Measurements from ENCODE around the gene GCKR. TPM values are rescaled to one million over a fixed set of nuclear protein-coding genes. Genes with fewer than 3 reads are reported as not detected.

GCKR gene
- total RNA-seq, 4 donors from 2014 or later: 0.56 to 1.0 (median 0.64) TPM; not detected in 1

- Histone ChIP-seq H3K27me3 (no peaks in the 10 kb centered on the region), H3K4me3 (peak within 1 kb of the TSS; percentile 63), H3K36me3 (no peaks in the 10 kb centered on the region), H3K9me3 (no peaks in the 10 kb centered on the region), H3K4me1 (peaks cover 25% of the 10 kb centered on the region), H3K27ac (peak within 1 kb of the TSS; percentile 62)
- DNase-seq (ENCODE audit: low spot score in 2 of 2): peak; percentile 100
- TF ChIP-seq POLR2AphosphoS5 (IDR thresholded peaks at IDR 0.05) (peak; percentile 2 to 70 (median 6)), CTCF (IDR thresholded peaks at IDR 0.05) (no peak)
- WGBS: 11% methylated on average over 28 of the region's 43 CpGs
These were observed 6.9 kb upstream of the GCKR start, which contains the start of gene IFT172 for GRCh38 chr2:27489498-27490397. Gene IFT172 (minus strand): TSS chr2:27489743. CDS start chr2:27489653, 90 bp downstream.

- H3K9me3 ChIP-seq: no peaks in the 10 kb centered on the region
- H3K4me3 ChIP-seq: no peak overlapping the region
- 90% methylated on average over 4 of the region's 4 CpGs for WGBS
- H3K27me3 ChIP-seq: no peaks in the 10 kb centered on the region
- no peaks in the 10 kb centered on the region for H3K36me3 ChIP-seq
- no peak for TF ChIP-seq POLR2A (IDR thresholded peaks at IDR 0.05)
- H3K27ac ChIP-seq: no peak overlapping the region
- H3K4me1 ChIP-seq: peaks cover 26% of the 10 kb centered on the region
- no peak for DNase-seq (ENCODE audit: low spot score in 2 of 2)
These were observed 4.1 kb upstream of the GCKR start for GRCh38 chr2:27492557-27492956.

- 87% methylated on average over 13 of the region's 13 CpGs for WGBS
- DNase-seq (ENCODE audit: low spot score in 2 of 2): peak in 1 of 2 donors; percentile 70
- Histone ChIP-seq H3K4me1 (peaks cover 18% of the 10 kb centered on the region), H3K4me3 (peak overlapping the region; percentile 90), H3K9me3 (no peaks in the 10 kb centered on the region), H3K36me3 (no peaks in the 10 kb centered on the region), H3K27ac (no peak overlapping the region), H3K27me3 (no peaks in the 10 kb centered on the region)
- TF ChIP-seq POLR2A (IDR thresholded peaks at IDR 0.05) (no peak), CTCF (IDR thresholded peaks at IDR 0.05) (no peak), POLR2AphosphoS5 (IDR thresholded peaks at IDR 0.05) (no peak), EP300 (IDR thresholded peaks at IDR 0.05) (no peak)
These were observed 2.7 kb upstream of the GCKR start for GRCh38 chr2:27493948-27494283.

GRCh38 chr2:27494284-27494943, 2.2 kb upstream of the GCKR start:
- DNase-seq (ENCODE audit: low spot score in 2 of 2): peak in 1 of 2 donors; percentile 75
- H3K4me3 ChIP-seq: peak overlapping the region; percentile 90
- peak overlapping the region; percentile 51 for H3K27ac ChIP-seq
- H3K4me1 ChIP-seq: peaks cover 13% of the 10 kb centered on the region
- TF ChIP-seq POLR2A (IDR thresholded peaks at IDR 0.05): no peak
- no peak for TF ChIP-seq EP300 (IDR thresholded peaks at IDR 0.05)
- no peak for TF ChIP-seq CTCF (IDR thresholded peaks at IDR 0.05)
- peak in 2 of 3 donors; percentile 9 to 24 for TF ChIP-seq POLR2AphosphoS5 (IDR thresholded peaks at IDR 0.05)
- H3K9me3 ChIP-seq: no peaks in the 10 kb centered on the region
- H3K27me3 ChIP-seq: no peaks in the 10 kb centered on the region
- 75% methylated on average over 6 of the region's 35 CpGs for WGBS
- no peaks in the 10 kb centered on the region for H3K36me3 ChIP-seq

DNA sequence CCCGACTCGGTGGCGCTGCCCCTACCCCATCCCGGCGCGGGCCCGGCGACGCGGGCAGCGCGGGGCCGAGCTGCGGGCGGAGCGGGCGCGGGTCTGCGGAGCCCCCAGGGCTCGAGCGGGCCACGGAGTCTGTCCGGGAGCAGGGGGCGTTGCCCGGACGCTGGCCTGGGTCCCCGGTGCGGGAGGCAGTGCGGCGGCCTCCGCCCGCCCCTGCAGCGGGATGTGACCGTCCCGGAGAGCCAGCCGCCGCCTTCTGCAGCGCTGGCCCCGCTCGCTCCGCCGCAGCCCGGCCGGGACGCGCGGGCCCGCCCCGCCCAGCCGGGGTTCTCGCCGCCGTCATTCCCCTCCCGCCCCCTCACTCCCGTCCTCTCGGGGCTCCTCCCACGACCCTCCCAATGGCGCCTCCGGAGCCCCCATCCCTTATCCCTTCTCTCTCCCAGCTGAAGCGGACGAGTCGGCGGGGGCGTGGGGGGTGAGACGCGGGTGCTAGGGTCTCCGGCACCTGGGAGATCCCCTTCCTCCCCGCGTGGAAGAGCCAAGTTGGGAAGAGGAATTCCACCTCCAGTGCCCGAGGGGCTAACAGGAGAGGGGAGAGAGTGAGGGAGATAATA, 1.6 kb upstream of the GCKR start, which contains the start of gene FNDC4:
FNDC4 (minus strand) TSS at position 257 of the 611 bp plus-strand sequence. CDS start 521 bp downstream, outside the sequence.
- TF ChIP-seq EP300 (IDR thresholded peaks at IDR 0.05) (no peak), CTCF (IDR thresholded peaks at IDR 0.05) (no peak), POLR2AphosphoS5 (IDR thresholded peaks at IDR 0.05) (no peak), POLR2A (IDR thresholded peaks at IDR 0.05) (peak in 1 of 2 donors; percentile 29)
- peak within 1 kb of the TSS; percentile 90 for H3K4me3 ChIP-seq
- H3K27ac ChIP-seq: peak within 1 kb of the TSS; percentile 51
- no peaks in the 10 kb centered on the region for H3K36me3 ChIP-seq
- 0% methylated on average over 4 of the region's 70 CpGs for WGBS
- no peaks in the 10 kb centered on the region for H3K9me3 ChIP-seq
- DNase-seq (ENCODE audit: low spot score in 2 of 2): peak in 1 of 2 donors; percentile 68
- peaks cover 9% of the 10 kb centered on the region for H3K4me1 ChIP-seq
- H3K27me3 ChIP-seq: no peaks in the 10 kb centered on the region

All from suprapubic skin (tissue), 4 donors.